ENCODE results near the gene TTC7B.

GRCh38 chr14:90585106-90585505, 231.1 kb downstream of the TTC7B start:
- TF ChIP-seq, protein P1, sequence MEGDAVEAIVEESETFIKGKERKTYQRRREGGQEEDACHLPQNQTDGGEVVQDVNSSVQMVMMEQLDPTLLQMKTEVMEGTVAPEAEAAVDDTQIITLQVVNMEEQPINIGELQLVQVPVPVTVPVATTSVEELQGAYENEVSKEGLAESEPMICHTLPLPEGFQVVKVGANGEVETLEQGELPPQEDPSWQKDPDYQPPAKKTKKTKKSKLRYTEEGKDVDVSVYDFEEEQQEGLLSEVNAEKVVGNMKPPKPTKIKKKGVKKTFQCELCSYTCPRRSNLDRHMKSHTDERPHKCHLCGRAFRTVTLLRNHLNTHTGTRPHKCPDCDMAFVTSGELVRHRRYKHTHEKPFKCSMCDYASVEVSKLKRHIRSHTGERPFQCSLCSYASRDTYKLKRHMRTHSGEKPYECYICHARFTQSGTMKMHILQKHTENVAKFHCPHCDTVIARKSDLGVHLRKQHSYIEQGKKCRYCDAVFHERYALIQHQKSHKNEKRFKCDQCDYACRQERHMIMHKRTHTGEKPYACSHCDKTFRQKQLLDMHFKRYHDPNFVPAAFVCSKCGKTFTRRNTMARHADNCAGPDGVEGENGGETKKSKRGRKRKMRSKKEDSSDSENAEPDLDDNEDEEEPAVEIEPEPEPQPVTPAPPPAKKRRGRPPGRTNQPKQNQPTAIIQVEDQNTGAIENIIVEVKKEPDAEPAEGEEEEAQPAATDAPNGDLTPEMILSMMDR (IDR thresholded peaks at IDR 0.05): no peak
- TF ChIP-seq POLR2A (IDR thresholded peaks at IDR 0.05) (no peak), POLR2AphosphoS5 (IDR thresholded peaks at IDR 0.05) (no peak), EP300 (IDR thresholded peaks at IDR 0.05) (no peak)
